NCI-H2196 (cell line): ENCODE results near the gene NUDT5.
"Not testable (repeated sequence)": the region's sequence is repeated elsewhere in the genome, so short reads cannot be mapped to it uniquely, and the experiment has no call there.

Experiments used
- DNase-seq: peaks from one replicate; lab custom pipeline; 2025; ENCODE audit not compliant: unreplicated experiment; lab: John Stamatoyannopoulos, UW

Gene NUDT5

GRCh38 chr10:12205082-12205481 is 9.4 kb upstream of the NUDT5 start:
- no peak for DNase-seq

- DNase-seq: no peak
Measured at GRCh38 chr10:12202226-12202625, 6.5 kb upstream of the NUDT5 start.

GRCh38 chr10:12201543-12201942 is 5.9 kb upstream of the NUDT5 start:
- no peak for DNase-seq

GRCh38 chr10:12200850-12201249 is 5.2 kb upstream of the NUDT5 start:
- DNase-seq: no peak

GRCh38 chr10:12198156-12198555 is 2.5 kb upstream of the NUDT5 start:
- DNase-seq: no peak

GRCh38 chr10:12196531-12197211 is 980 bp upstream of the NUDT5 start:
- no peak for DNase-seq

GRCh38 chr10:12195281-12195602 is 449 bp downstream of the NUDT5 start:
- no peak for DNase-seq

- DNase-seq: no peak
Measured at GRCh38 chr10:12194752-12195271, 879 bp downstream of the NUDT5 start.

- DNase-seq: no peak
Measured at GRCh38 chr10:12193193-12193592, 2.5 kb downstream of the NUDT5 start.

GRCh38 chr10:12191715-12192114 is 4.0 kb downstream of the NUDT5 start:
- DNase-seq: no peak

- DNase-seq: no peak
Measured at GRCh38 chr10:12189426-12189825, 6.3 kb downstream of the NUDT5 start.

- DNase-seq: no peak
Measured at GRCh38 chr10:12188656-12189055, 7.0 kb downstream of the NUDT5 start.

- no peak for DNase-seq
Measured at GRCh38 chr10:12187321-12187905, 8.3 kb downstream of the NUDT5 start.

- DNase-seq: no peak
Measured at GRCh38 chr10:12186323-12186722, 9.4 kb downstream of the NUDT5 start.

GRCh38 chr10:12184165-12184564 is 11.5 kb downstream of the NUDT5 start:
- no peak for DNase-seq

- no peak for DNase-seq
Measured at GRCh38 chr10:12181065-12181775, 14.5 kb downstream of the NUDT5 start.

GRCh38 chr10:12180221-12180974 is 15.3 kb downstream of the NUDT5 start:
- DNase-seq: no peak

GRCh38 chr10:12179606-12180170 is 16.0 kb downstream of the NUDT5 start:
- no peak for DNase-seq

GRCh38 chr10:12177642-12178041 is 18.0 kb downstream of the NUDT5 start:
- DNase-seq: no peak

- DNase-seq: not testable (repeated sequence)
Measured at GRCh38 chr10:12171512-12171911, 24.2 kb downstream of the NUDT5 start.
